ENCODE data around the gene ARL15. TPM values are rescaled to one million over a fixed set of nuclear protein-coding genes. Genes with fewer than 3 reads are reported as not detected.

ARL15 gene
- total RNA-seq, 1 donor, result 28.1 TPM

DNA sequence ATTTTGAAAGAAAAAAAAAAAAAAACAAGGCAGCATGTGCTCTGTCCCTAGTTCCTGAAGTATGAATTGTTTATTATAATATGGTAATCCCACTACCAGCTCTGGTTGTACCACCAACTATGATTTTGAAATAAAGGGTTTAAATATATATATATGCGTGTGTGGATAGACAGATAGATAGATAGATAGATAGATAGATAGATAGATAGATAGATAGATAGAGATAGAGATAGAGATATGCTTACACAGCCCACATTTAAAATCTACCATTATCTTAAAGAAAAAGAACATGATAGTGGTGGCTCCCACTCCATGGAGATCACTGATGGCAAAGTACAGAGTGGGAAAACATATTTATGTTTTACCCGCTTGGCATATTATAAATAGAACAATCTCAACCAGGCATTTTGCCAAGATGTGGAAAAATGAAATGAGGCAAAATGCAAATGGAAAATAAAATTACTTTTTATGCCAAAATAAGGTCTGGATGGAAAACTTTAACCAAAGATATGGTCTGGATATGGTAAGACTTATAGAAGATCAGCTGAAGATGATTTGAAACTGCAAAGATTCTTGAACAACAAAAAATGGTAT is 170.0 kb downstream of the ARL15 start:
- no peak for TF ChIP-seq CTCF (IDR thresholded peaks at IDR 0.05; ENCODE audit: insufficient read depth, low read depth, low read length)
- H3K4me3 ChIP-seq (ENCODE audit: low read depth, low read length), result no peak overlapping the region
- DNase-seq (ENCODE audit: low read depth), result no peak

- DNase-seq (ENCODE audit: low read depth), result peak; percentile 66
These were observed 173.6 kb downstream of the ARL15 start for GRCh38 chr5:54136516-54137440.

GRCh38 chr5:54135042-54135441 is 175.3 kb downstream of the ARL15 start:
- no peak for TF ChIP-seq CTCF (IDR thresholded peaks at IDR 0.05; ENCODE audit: insufficient read depth, low read depth, low read length)
- no peak overlapping the region for H3K4me3 ChIP-seq (ENCODE audit: low read depth, low read length)
- no peak for DNase-seq (ENCODE audit: low read depth)

More at GRCh38 chr5:54136516-54137440, 173.6 kb downstream of the ARL15 start:
- no peak for TF ChIP-seq CTCF (IDR thresholded peaks at IDR 0.05; ENCODE audit: insufficient read depth, low read depth, low read length)
- no peak overlapping the region for H3K4me3 ChIP-seq (ENCODE audit: low read depth, low read length)

DNA sequence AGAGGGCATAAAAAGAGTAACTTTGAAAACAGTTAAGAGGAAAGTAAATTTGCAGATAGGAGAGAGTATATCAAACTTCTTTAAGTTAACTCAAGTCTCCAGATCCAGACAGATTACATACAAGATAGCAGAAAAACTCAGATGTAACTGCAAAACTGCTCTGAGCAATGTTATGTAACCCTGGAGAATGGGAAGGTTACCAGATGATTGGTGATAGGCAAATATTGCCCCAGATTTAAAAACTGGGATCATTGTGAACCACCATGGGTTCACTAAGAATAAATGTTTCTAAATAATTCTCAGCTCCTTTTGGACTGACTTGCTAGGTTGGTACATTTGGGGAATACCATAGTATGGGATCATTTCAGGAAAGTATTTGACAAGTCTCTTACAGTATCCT is 176.5 kb downstream of the ARL15 start:
- DNase-seq (ENCODE audit: low read depth), result no peak
- no peak for TF ChIP-seq CTCF (IDR thresholded peaks at IDR 0.05; ENCODE audit: insufficient read depth, low read depth, low read length)
- no peak overlapping the region for H3K4me3 ChIP-seq (ENCODE audit: low read depth, low read length)

DNA sequence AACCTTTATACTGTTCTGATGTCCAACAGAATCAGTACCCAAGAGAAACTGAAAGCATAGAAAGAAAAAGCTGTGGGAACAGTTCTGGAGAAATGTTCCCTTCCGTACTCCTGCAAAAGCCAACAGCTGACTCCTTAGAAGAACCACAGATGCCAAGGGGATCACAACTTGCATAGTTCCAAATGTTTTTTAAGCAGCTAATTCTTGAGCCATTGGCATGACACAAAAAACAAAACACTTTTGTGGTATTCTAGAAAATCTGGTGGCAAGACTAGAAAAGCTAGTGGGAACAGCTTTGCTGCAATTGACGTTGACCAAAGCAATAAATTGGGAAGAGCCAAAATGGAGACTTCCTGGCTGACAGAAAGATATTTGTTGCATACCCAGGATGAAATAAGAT is 189.9 kb downstream of the ARL15 start:
- no peak overlapping the region for H3K4me3 ChIP-seq (ENCODE audit: low read depth, low read length)
- no peak for TF ChIP-seq CTCF (IDR thresholded peaks at IDR 0.05; ENCODE audit: insufficient read depth, low read depth, low read length)
- no peak for DNase-seq (ENCODE audit: low read depth)

DNA sequence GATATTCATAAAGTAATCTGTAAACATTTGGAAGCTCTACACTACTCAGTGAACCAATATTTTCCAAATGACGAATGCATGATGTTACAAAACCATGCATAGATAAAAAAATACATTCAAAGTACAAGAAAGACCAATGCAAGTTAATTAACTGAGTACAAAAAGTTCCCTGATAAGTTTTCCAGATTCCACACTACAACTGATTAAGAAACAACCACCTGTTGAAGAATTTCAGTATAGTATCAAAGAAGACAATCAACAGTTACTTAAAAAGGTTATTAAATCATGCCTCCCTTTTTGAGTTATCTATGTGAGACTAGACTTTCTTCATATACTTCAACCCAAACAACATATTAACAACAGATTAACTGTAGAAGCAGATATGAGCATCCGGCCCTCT is 192.4 kb downstream of the ARL15 start:
- DNase-seq (ENCODE audit: low read depth), result no peak
- H3K4me3 ChIP-seq (ENCODE audit: low read depth, low read length), result no peak overlapping the region
- no peak for TF ChIP-seq CTCF (IDR thresholded peaks at IDR 0.05; ENCODE audit: insufficient read depth, low read depth, low read length)

Measured in fibroblast of villous mesenchyme (primary cell).